K562 (cell line): ENCODE data around the gene KAT7. TPM values are rescaled to one million over a fixed set of nuclear protein-coding genes. Genes with fewer than 3 reads are reported as not detected.

Source experiments
- ATF2 ChIP-seq: sonication (generic); formaldehyde crosslinking; IDR thresholded peaks from 2 replicates; pipeline ENCODE4 v1.8.1; 2022; ENCODE audit warnings: missing genetic modification reagents
- CBX1 ChIP-seq: sonication (generic); IDR thresholded peaks from 2 replicates; pipeline ENCODE4 v1.6.1; 2016; ENCODE audit warnings: antibody characterized with exemption, low read depth, mild to moderate bottlenecking
- DACH1 ChIP-seq: fragments of 450-650 bp; IDR thresholded peaks from 2 replicates; pipeline ENCODE4 v1.6.1; 2018; ENCODE audit not compliant: partially characterized antibody
- HDAC8 ChIP-seq: fragments of 450-650 bp; IDR thresholded peaks from 2 replicates; pipeline ENCODE4 v1.6.1; 2016; ENCODE audit warnings: mild to moderate bottlenecking, missing genetic modification characterization, moderate library complexity, missing compliant biosample characterization
- HNRNPL ChIP-seq: fragments of 200-400 bp; formaldehyde crosslinking; IDR thresholded peaks from 2 replicates; pipeline ENCODE4 v1.6.1; 2017; ENCODE audit warnings: low read depth, mild to moderate bottlenecking, low read length
- MCM3 ChIP-seq: fragments of 450-650 bp; IDR thresholded peaks from 2 replicates; pipeline ENCODE4 v1.6.1; 2016
- NKRF ChIP-seq: fragments of 450-650 bp; IDR thresholded peaks from 2 replicates; pipeline ENCODE4 v1.6.1; 2016; ENCODE audit warnings: borderline replicate concordance
- PHF20 ChIP-seq: fragments of 450-650 bp; IDR thresholded peaks from 2 replicates; pipeline ENCODE4 v1.6.1; 2018; ENCODE audit not compliant: partially characterized antibody
- PURB ChIP-seq: sonication (generic); formaldehyde crosslinking; IDR thresholded peaks from 2 replicates; pipeline ENCODE4 v1.9.0; 2021; ENCODE audit warnings: low read depth, mild to moderate bottlenecking, missing genetic modification reagents
- RBM22 ChIP-seq: fragments of 200-400 bp; formaldehyde crosslinking; IDR thresholded peaks from 2 replicates; pipeline ENCODE4 v1.6.1; 2018; ENCODE audit warnings: low read length, low read depth; ENCODE audit not compliant: poor library complexity, severe bottlenecking
- RBM39 ChIP-seq: fragments of 200-400 bp; formaldehyde crosslinking; optimal IDR thresholded peaks from 2 replicates; pipeline ENCODE3; 2018; ENCODE audit warnings: low read depth, low read length
- TAL1 ChIP-seq: fragments of 450-650 bp; IDR thresholded peaks from 2 replicates; pipeline ENCODE4 v1.6.1; 2016; ENCODE audit warnings: mild to moderate bottlenecking
- USF2 ChIP-seq: sonication (generic); formaldehyde crosslinking; IDR thresholded peaks from 2 replicates; pipeline ENCODE4 v1.5.0; 2020; ENCODE audit warnings: missing genetic modification reagents
- ZEB2 ChIP-seq: fragments of 450-650 bp; IDR thresholded peaks from 2 replicates; pipeline ENCODE4 v1.6.1; 2016
- ZNF133 ChIP-seq: fragments of 250-450 bp; sonication (Bioruptor Pico); IDR thresholded peaks from 2 replicates; pipeline ENCODE4 v1.4.0; 2020; ENCODE audit warnings: mild to moderate bottlenecking
- ZNF398 ChIP-seq: fragments of 250-450 bp; sonication (Bioruptor Pico); IDR thresholded peaks from 2 replicates; pipeline ENCODE4 v1.8.0; 2021; ENCODE audit warnings: moderate library complexity, mild to moderate bottlenecking, inconsistent platforms
- ZNF431 ChIP-seq: sonication (generic); formaldehyde crosslinking; IDR thresholded peaks from 2 replicates; pipeline ENCODE4 v1.8.0; 2022; ENCODE audit warnings: mild to moderate bottlenecking, missing genetic modification reagents
- ZNF507 ChIP-seq: conservative IDR thresholded peaks from 2 replicates; pipeline ENCODE4 v1.6.1; 2017; ENCODE audit warnings: missing genetic modification characterization, missing compliant biosample characterization
- ZNF583 ChIP-seq: fragments of 250-450 bp; sonication (Bioruptor Pico); IDR thresholded peaks from 2 replicates; pipeline ENCODE4 v1.4.0; 2020
- polyA plus RNA-seq, 8 experiments: library from polyadenylated mRNA; depleted of rRNA in 4 of 8; stranded (reverse) in 5 of 8; unstranded in 3 of 8; fragments of >200 nt; fragmentation: Nextera tagmentation in 2 of 8; fragmentation: Illumina TruSeq in 1 of 8; extraction: Ambion mirVana in 2 of 8; extraction: Trizol in 1 of 8; gene quantifications; 2 replicates each; pipeline versions ENCODE4 v1.2.1 to v1.2.3, GENCODE V29; 2011 to 2014; ENCODE audit warnings: inconsistent platforms in 1 of 8, missing spikeins in 1 of 8
- total RNA-seq, 7 experiments: library from RNA; depleted of rRNA in 6 of 7; stranded (reverse); fragments of >200 nt in 6 of 7; fragmentation: Illumina TruSeq in 2 of 7; extraction: Trizol in 2 of 7; gene quantifications; 2 replicates each; pipeline versions ENCODE4 v1.2.1 to v1.2.3, GENCODE V29; 2011 to 2021; ENCODE audit warnings: low replicate concordance in 1 of 7
- TF ChIP-seq, protein P1 (sequence below), 2 experiments: IDR thresholded peaks; 2 replicates each; pipeline ENCODE4 v1.6.1; 2011; ENCODE audit warnings: borderline replicate concordance in 1 of 2, control low read depth in 1 of 2, low read depth in 1 of 2, low read length in 1 of 2, mild to moderate bottlenecking in 1 of 2, mixed read lengths in 1 of 2, moderate library complexity in 1 of 2; ENCODE audit not compliant: insufficient read depth in 1 of 2, insufficient read length in 1 of 2, poor library complexity in 1 of 2, severe bottlenecking in 1 of 2; ENCODE audit errors: extremely low read depth in 1 of 2

Gene KAT7
- total and polyA plus RNA-seq, 9 of the 15 experiments (the other 6 are each of a cell fraction or from before 2014, with no cell fraction given): 10.8 to 57.3 (median 34.8) TPM

DNA sequence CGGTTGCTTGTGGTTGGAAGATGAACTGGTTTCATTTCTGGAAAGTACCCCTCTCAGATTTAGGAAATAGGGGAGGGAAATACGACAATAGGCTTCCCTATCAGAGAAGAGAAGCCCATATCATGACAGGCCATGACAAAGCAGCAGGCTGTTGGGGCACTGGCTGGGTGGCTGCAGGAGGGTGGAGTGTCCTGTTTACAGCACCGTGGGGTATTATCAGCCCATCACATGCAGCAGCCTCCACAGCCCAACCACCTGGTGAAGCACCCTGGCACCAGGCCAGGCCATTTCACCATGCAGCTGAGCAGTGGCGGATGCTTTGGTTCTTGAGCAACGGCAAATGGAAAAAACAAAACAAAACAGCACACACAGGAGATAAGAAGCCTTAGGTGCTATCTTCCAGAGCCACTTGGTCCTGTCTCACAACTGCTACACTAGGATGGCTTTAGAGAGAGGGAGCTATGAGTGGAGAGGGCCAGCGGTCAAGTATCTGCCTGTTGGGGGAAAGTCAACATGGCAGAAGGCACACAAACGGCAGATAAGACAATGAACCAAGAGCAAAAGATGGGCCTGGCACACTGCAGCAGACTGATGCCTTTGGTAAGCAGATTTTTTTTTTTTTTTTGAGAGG lies 48.7 kb upstream of the KAT7 start (continued):
- no peak for TF ChIP-seq PHF20
- no peak for TF ChIP-seq PURB
- peak; percentile 100 for TF ChIP-seq TAL1
- TF ChIP-seq ZNF583 (CRISPR knock-in tag): peak; percentile 94
- TF ChIP-seq ATF2 (CRISPR knock-in tag): no peak
- TF ChIP-seq RBM22: no peak
- no peak for TF ChIP-seq MCM3
- no peak for TF ChIP-seq ZNF133
- TF ChIP-seq ZNF431 (CRISPR knock-in tag): 0 out of 2 replicates have a peak, but pooled peaks have one; percentile 83
- TF ChIP-seq DACH1: peak; percentile 98
- no peak for TF ChIP-seq ZNF398
- TF ChIP-seq ZNF507 (tag): no peak
- TF ChIP-seq HDAC8 (tag): peak; percentile 89; the same call in 1 of the 2 replicates
- TF ChIP-seq CBX1: no peak
- TF ChIP-seq NKRF: 0 out of 2 replicates have a peak, but pooled peaks have one; percentile 18
- TF ChIP-seq USF2 (CRISPR knock-in tag): no peak
- TF ChIP-seq ZEB2: peak; percentile 99
- 0 out of 2 replicates have a peak, but pooled peaks have one; percentile 32 for TF ChIP-seq HNRNPL
- TF ChIP-seq, protein P1, sequence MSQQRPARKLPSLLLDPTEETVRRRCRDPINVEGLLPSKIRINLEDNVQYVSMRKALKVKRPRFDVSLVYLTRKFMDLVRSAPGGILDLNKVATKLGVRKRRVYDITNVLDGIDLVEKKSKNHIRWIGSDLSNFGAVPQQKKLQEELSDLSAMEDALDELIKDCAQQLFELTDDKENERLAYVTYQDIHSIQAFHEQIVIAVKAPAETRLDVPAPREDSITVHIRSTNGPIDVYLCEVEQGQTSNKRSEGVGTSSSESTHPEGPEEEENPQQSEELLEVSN (IDR thresholded peaks at IDR 0.05; ENCODE audit: borderline replicate concordance in 1 of 2, extremely low read depth in 1 of 2, insufficient read depth in 1 of 2, insufficient read length in 1 of 2, low read depth in 1 of 2, low read length in 1 of 2, poor library complexity in 1 of 2, severe bottlenecking in 1 of 2): peak in 1 of 2 experiments; percentile 25
- no peak for TF ChIP-seq RBM39
